ENCODE data around the gene PRLR.

- TF ChIP-seq YY1 (IDR thresholded peaks at IDR 0.05; ENCODE audit: insufficient read depth, insufficient read length) (no peak), ZNF274 (IDR thresholded peaks at IDR 0.05; ENCODE audit: low read depth, low read length) (no peak), SUZ12 (IDR thresholded peaks at IDR 0.05; ENCODE audit: extremely low read depth, insufficient read depth, insufficient read length) (no peak)
These were observed 20.4 kb downstream of the PRLR start for GRCh38 chr5:35209862-35210261.
